Mesothelial cell of epicardium (in vitro differentiated cells): ENCODE measurements around the gene WDR17. TPM values are rescaled to one million over a fixed set of nuclear protein-coding genes. Genes with fewer than 3 reads are reported as not detected.

Experiments used
- DNase-seq, 2 experiments: peaks; one replicate each; pipeline ENCODE4 v3.0.0; 2021; ENCODE audit warnings: low spot score in 2 of 2; ENCODE audit not compliant: unreplicated experiment in 2 of 2
- H3K27ac Mint-ChIP-seq: 2 replicates; pipeline ENCODE4 v1.8.0; 2021; ENCODE audit warnings: mixed read lengths
- H3K27me3 Mint-ChIP-seq: 2 replicates; pipeline ENCODE4 v1.8.0; 2021; ENCODE audit warnings: low read depth, mixed read lengths
- H3K36me3 Mint-ChIP-seq: 2 replicates; pipeline ENCODE4 v1.8.0; 2021; ENCODE audit warnings: mixed read lengths
- H3K4me1 Mint-ChIP-seq: 2 replicates; pipeline ENCODE4 v1.8.0; 2021; ENCODE audit warnings: mixed read lengths
- H3K4me3 Mint-ChIP-seq: 2 replicates; pipeline ENCODE4 v1.8.0; 2021; ENCODE audit warnings: mild to moderate bottlenecking, moderate library complexity, mixed read lengths
- H3K9me3 Mint-ChIP-seq: 2 replicates; pipeline ENCODE4 v1.8.0; 2021; ENCODE audit warnings: mixed read lengths
- CTCF ChIP-seq: fragments of 200-600 bp; sonication (generic); IDR thresholded peaks from one replicate; pipeline ENCODE4 v1.5.0; 2021; ENCODE audit warnings: antibody characterized with exemption; ENCODE audit not compliant: unreplicated experiment
- total RNA-seq: library from RNA; stranded (reverse); gene quantifications from 3 replicates; pipeline ENCODE4 v1.2.1, GENCODE V29; 2021

WDR17 gene
- total RNA-seq, 1 donor from 2014 or later = 2.4 TPM

GRCh38 chr4:176043838-176044588 lies 21.6 kb upstream of the WDR17 start:
- no peak for DNase-seq
- Mint-ChIP-seq H3K4me3 (no peak overlapping the region), H3K4me1 (no peaks in the 10 kb centered on the region), H3K27ac (no peak overlapping the region), H3K36me3 (no peaks in the 10 kb centered on the region), H3K27me3 (peaks cover 37% of the 10 kb centered on the region), H3K9me3 (peaks cover 17% of the 10 kb centered on the region)
- TF ChIP-seq CTCF = no peak

GRCh38 chr4:176044589-176044951 lies 21.1 kb upstream of the WDR17 start:
- DNase-seq = no peak
- Mint-ChIP-seq H3K36me3 (no peaks in the 10 kb centered on the region), H3K9me3 (peaks cover 15% of the 10 kb centered on the region)

GRCh38 chr4:176048631-176049030 lies 17.0 kb upstream of the WDR17 start:
- Mint-ChIP-seq H3K4me1 (no peaks in the 10 kb centered on the region), H3K27me3 (peaks cover 19% of the 10 kb centered on the region)

More at GRCh38 chr4:176044589-176044951, 21.1 kb upstream of the WDR17 start:
- H3K27me3 Mint-ChIP-seq = peaks cover 40% of the 10 kb centered on the region
- H3K4me3 Mint-ChIP-seq = no peak overlapping the region
- TF ChIP-seq CTCF = no peak
- H3K4me1 Mint-ChIP-seq = no peaks in the 10 kb centered on the region
- H3K27ac Mint-ChIP-seq = no peak overlapping the region

GRCh38 chr4:176052744-176053143 lies 12.9 kb upstream of the WDR17 start:
- no peak for DNase-seq
- no peak overlapping the region for H3K4me3 Mint-ChIP-seq
- H3K4me1 Mint-ChIP-seq = no peaks in the 10 kb centered on the region
- H3K9me3 Mint-ChIP-seq = peaks cover 4% of the 10 kb centered on the region
- H3K36me3 Mint-ChIP-seq = no peaks in the 10 kb centered on the region
- TF ChIP-seq CTCF = no peak
- no peak overlapping the region for H3K27ac Mint-ChIP-seq
- H3K27me3 Mint-ChIP-seq = peaks cover 7% of the 10 kb centered on the region

More at GRCh38 chr4:176048631-176049030, 17.0 kb upstream of the WDR17 start:
- DNase-seq = no peak
- no peak overlapping the region for H3K27ac Mint-ChIP-seq
- peaks cover 4% of the 10 kb centered on the region for H3K9me3 Mint-ChIP-seq
- TF ChIP-seq CTCF = no peak
- H3K4me3 Mint-ChIP-seq = no peak overlapping the region
- no peaks in the 10 kb centered on the region for H3K36me3 Mint-ChIP-seq

GRCh38 chr4:176053785-176054184 lies 11.9 kb upstream of the WDR17 start:
- DNase-seq = no peak
- Mint-ChIP-seq H3K27ac (no peak overlapping the region), H3K36me3 (no peaks in the 10 kb centered on the region), H3K4me1 (no peaks in the 10 kb centered on the region), H3K4me3 (no peak overlapping the region), H3K27me3 (peaks cover 3% of the 10 kb centered on the region), H3K9me3 (peaks cover 4% of the 10 kb centered on the region)
- no peak for TF ChIP-seq CTCF
